ENCODE measurements around the gene TIMM10. TPM values are rescaled to one million over a fixed set of nuclear protein-coding genes. Genes with fewer than 3 reads are reported as not detected.
A peak's percentile ranks its signal among the peaks of the same experiment; 100 is the strongest.

The TIMM10 gene
- polyA plus RNA-seq, 3 donors, result 30.4 to 62.1 (median 58.3) TPM

DNA sequence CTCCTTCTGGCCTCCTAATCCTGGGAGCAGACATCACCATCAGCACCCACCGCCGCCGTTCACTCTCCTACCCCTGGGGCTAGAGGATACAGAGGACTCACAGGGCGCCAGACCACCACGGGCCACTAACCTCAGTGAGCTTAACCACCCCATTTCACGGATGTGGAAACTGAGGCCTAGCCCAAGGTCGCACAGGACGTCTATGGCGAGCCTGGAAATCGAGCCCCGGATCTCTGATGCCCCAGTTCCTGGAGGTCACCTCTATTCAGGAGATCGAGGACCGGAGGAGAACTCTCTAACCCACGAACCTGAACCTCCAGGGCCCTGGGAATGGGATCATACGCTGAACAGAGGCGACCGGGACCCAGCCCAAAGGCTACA is 349 bp downstream of the TIMM10 start:
- peak overlapping the region; percentile 79 to 98 (median 80) for H3K4me3 ChIP-seq (replicated peaks in 1 of 3; ENCODE audit: low read depth in 2 of 3, low read length in 3 of 3)
- H3K9me3 ChIP-seq (replicated peaks in 1 of 2; ENCODE audit: control insufficient read depth in 1 of 2, insufficient read depth in 1 of 2, low read length in 2 of 2), result no peaks in the 10 kb centered on the region
- Mint-ChIP-seq H3K9me3 (peaks cover 0 to 1% (median 0%) of the 10 kb centered on the region in 7 donors), H3K36me3 (peaks cover 12 to 16% of the 10 kb centered on the region in 2 donors), H3K27me3 (ENCODE audit: low read depth in 3 of 3) (peaks cover 0 to 3% (median 0%) of the 10 kb centered on the region in 3 donors), H3K4me3 (peak overlapping the region; percentile 95 to 98), H3K4me1 (peaks cover 18% of the 10 kb centered on the region), H3K27ac (peak overlapping the region; percentile 79 to 93 (median 89))
- H3K27me3 ChIP-seq (ENCODE audit: control insufficient read depth in 2 of 2, insufficient read depth in 2 of 2, low read length in 2 of 2), result no peaks in the 10 kb centered on the region
- no peak for DNase-seq
- peak overlapping the region; percentile 90 for H2AFZ ChIP-seq (ENCODE audit: insufficient read depth, low read depth, low read length, poor library complexity, severe bottlenecking)
- TF ChIP-seq, protein P1, sequence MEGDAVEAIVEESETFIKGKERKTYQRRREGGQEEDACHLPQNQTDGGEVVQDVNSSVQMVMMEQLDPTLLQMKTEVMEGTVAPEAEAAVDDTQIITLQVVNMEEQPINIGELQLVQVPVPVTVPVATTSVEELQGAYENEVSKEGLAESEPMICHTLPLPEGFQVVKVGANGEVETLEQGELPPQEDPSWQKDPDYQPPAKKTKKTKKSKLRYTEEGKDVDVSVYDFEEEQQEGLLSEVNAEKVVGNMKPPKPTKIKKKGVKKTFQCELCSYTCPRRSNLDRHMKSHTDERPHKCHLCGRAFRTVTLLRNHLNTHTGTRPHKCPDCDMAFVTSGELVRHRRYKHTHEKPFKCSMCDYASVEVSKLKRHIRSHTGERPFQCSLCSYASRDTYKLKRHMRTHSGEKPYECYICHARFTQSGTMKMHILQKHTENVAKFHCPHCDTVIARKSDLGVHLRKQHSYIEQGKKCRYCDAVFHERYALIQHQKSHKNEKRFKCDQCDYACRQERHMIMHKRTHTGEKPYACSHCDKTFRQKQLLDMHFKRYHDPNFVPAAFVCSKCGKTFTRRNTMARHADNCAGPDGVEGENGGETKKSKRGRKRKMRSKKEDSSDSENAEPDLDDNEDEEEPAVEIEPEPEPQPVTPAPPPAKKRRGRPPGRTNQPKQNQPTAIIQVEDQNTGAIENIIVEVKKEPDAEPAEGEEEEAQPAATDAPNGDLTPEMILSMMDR (IDR thresholded peaks at IDR 0.05), result no peak
- intact Hi-C loops (cut with micrococcal nuclease), result loop anchor here in 1 of 2 donors (10.0 kb wide), 1 partner anchor 175 kb away; no protein-coding TSS in a partner anchor
- peaks cover 5 to 8% of the 10 kb centered on the region in 2 donors for H3K36me3 ChIP-seq (replicated peaks in 1 of 2; ENCODE audit: control insufficient read depth in 1 of 2, insufficient read depth in 2 of 2, low read length in 2 of 2)
- WGBS (ENCODE audit: insufficient coverage), result 2% methylated on average over 17 of the region's 17 CpGs
- H3K9ac ChIP-seq (ENCODE audit: insufficient read depth, low read length, poor library complexity, severe bottlenecking), result peak overlapping the region; percentile 73
- H4K20me1 ChIP-seq (ENCODE audit: insufficient read depth, low read length), result no peaks in the 10 kb centered on the region
- H3K27ac ChIP-seq (ENCODE audit: low read depth in 1 of 2, low read length in 2 of 2), result peak overlapping the region; percentile 32 to 91
- H3K79me2 ChIP-seq (ENCODE audit: insufficient read depth, low read length), result peaks cover 23% of the 10 kb centered on the region
- peaks cover 23 to 27% of the 10 kb centered on the region in 2 donors for H3K4me1 ChIP-seq (ENCODE audit: control insufficient read depth in 1 of 2, insufficient read depth in 2 of 2, low read length in 2 of 2)
- H3K4me2 ChIP-seq (replicated peaks; ENCODE audit: extremely low read depth, low read length, poor library complexity, severe bottlenecking), result peak overlapping the region; percentile 98

GRCh38 chr11:57529012-57529411 is 1.5 kb downstream of the TIMM10 start:
- H3K27ac ChIP-seq (ENCODE audit: low read depth in 1 of 2, low read length in 2 of 2), result peak overlapping the region in 1 of 2 donors; percentile 91
- H3K4me1 Mint-ChIP-seq, result peaks cover 18% of the 10 kb centered on the region
- peaks cover 15 to 19% of the 10 kb centered on the region in 2 donors for H3K36me3 Mint-ChIP-seq
- H3K9me3 ChIP-seq (replicated peaks in 1 of 2; ENCODE audit: control insufficient read depth in 1 of 2, insufficient read depth in 1 of 2, low read length in 2 of 2), result no peaks in the 10 kb centered on the region
- H4K20me1 ChIP-seq (ENCODE audit: insufficient read depth, low read length), result no peaks in the 10 kb centered on the region
- TF ChIP-seq, protein P1 (IDR thresholded peaks at IDR 0.05), result no peak
- no peak overlapping the region for H3K27ac Mint-ChIP-seq
- H3K27me3 ChIP-seq (ENCODE audit: control insufficient read depth in 2 of 2, insufficient read depth in 2 of 2, low read length in 2 of 2), result no peaks in the 10 kb centered on the region
- H2AFZ ChIP-seq (ENCODE audit: insufficient read depth, low read depth, low read length, poor library complexity, severe bottlenecking), result no peak overlapping the region
- H3K79me2 ChIP-seq (ENCODE audit: insufficient read depth, low read length), result peaks cover 23% of the 10 kb centered on the region
- H3K4me3 ChIP-seq (replicated peaks in 1 of 3; ENCODE audit: low read depth in 2 of 3, low read length in 3 of 3), result peak overlapping the region in 1 of 3 experiments; percentile 98
- peaks cover 0 to 3% (median 0%) of the 10 kb centered on the region in 3 donors for H3K27me3 Mint-ChIP-seq (ENCODE audit: low read depth in 3 of 3)
- DNase-seq, result no peak
- no peak overlapping the region for H3K4me3 Mint-ChIP-seq
- H3K4me1 ChIP-seq (ENCODE audit: control insufficient read depth in 1 of 2, insufficient read depth in 2 of 2, low read length in 2 of 2), result peaks cover 23 to 27% of the 10 kb centered on the region in 2 donors
- H3K9ac ChIP-seq (ENCODE audit: insufficient read depth, low read length, poor library complexity, severe bottlenecking), result no peak overlapping the region
- intact Hi-C loops (cut with micrococcal nuclease), result loop anchor here (5.0 kb wide), 3 partner anchors 37 to 182 kb away; no protein-coding TSS in a partner anchor
- peaks cover 5 to 8% of the 10 kb centered on the region in 2 donors for H3K36me3 ChIP-seq (replicated peaks in 1 of 2; ENCODE audit: control insufficient read depth in 1 of 2, insufficient read depth in 2 of 2, low read length in 2 of 2)
- peaks cover 0 to 6% (median 0%) of the 10 kb centered on the region in 7 donors for H3K9me3 Mint-ChIP-seq
- no peak overlapping the region for H3K4me2 ChIP-seq (replicated peaks; ENCODE audit: extremely low read depth, low read length, poor library complexity, severe bottlenecking)
